ENCODE data around the gene TIE1.
"Not testable (repeated sequence)": the region's sequence is repeated elsewhere in the genome, so short reads cannot be mapped to it uniquely, and the experiment has no call there.

The TIE1 gene

GRCh38 chr1:43363935-43364525 is 63.2 kb downstream of the TIE1 start:
- DNase-seq, result no peak

DNA sequence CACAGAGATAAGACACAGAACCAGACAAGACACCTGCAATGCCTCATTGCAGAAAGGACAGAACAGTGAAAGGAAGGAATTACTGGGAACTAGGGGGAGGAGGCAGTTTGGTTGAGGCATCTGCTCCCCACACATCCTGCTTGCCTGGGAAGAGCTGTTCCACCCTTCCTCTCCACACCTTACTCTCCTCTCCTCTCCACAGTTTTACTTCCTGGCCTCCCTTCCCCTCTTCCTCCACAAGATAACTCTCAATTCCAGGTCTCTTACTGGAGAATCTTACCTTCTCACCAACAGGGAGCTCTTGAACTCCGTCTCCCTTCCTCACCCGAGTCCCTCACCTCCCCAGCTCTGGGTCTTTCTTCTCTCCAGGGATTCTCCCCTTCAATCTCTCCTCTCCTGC is 64.9 kb downstream of the TIE1 start:
- no peak for DNase-seq

DNA sequence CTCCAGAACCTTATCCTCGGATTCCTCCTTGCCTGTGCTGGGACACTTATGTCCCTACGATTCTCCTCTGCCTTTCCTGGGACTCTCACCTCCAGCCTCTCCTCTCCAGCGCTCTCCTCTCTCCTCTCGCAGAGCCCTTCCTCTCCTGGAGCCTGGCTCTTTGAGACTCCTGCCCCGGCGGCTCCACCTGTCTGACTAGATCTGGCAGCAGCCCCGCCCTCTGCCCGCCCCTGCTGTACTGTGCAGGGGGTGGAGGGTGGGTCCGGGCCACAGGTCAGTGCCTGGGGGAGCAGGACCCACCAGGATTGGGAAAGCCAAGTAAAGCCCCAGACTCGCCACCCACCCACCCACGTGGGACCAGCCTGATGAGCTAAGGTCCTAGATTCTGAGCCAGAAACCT is 65.4 kb downstream of the TIE1 start:
- no peak for DNase-seq

- no peak for DNase-seq
These were observed 65.8 kb downstream of the TIE1 start for GRCh38 chr1:43366601-43367025.

- no peak for DNase-seq
These were observed 66.5 kb downstream of the TIE1 start for GRCh38 chr1:43367026-43367903.

- peak; percentile 6 for DNase-seq
These were observed 67.3 kb downstream of the TIE1 start, which contains the start of gene ELOVL1 for GRCh38 chr1:43367904-43368645. ELOVL1 (minus strand) TSS chr1:43368011; CDS start chr1:43365609, 2,402 bp downstream.

- DNase-seq, result no peak
These were observed 67.9 kb downstream of the TIE1 start for GRCh38 chr1:43368646-43369020.

GRCh38 chr1:43369779-43370178 is 69.0 kb downstream of the TIE1 start:
- not testable (repeated sequence) for DNase-seq

DNA sequence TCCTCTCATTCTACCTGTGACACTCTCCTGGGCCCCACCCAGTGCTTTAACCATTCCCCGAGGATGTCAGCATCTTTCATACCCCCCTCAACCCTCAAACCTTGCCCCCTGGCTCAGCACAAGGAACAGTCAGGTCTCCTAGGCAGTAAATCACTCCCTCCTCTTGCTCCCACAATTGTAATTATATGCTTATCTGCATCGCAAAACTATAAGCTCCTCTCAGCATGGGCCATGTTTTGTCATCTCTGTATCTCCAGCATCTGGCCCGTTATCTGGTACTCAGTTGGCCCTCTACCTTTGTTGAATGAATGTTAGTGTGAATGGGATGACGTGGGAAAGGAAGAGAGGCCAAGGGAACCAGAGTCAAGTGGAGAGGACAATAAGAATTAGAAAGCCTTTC is 69.8 kb downstream of the TIE1 start:
- DNase-seq, result no peak

DNA sequence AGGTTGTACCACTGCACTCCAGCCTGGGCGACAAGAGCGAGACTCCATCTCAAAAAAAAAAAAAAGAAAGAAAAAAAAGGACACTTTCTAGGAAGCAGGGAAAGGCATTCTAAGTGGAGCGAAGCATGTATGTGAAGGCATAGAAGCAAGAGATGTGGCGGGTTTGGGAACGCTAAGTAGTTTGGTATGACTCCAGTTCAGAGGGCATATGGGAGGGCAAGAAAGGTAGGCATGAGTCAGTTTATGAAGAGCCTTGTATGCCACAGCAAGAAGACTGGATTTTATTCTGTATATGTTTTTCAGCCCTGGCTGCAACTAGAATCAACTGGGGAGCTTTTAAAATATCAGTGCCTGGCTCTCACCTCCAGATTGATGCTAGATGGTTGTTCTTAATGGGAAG is 71.4 kb downstream of the TIE1 start:
- no peak for DNase-seq

Measured in NCI-H1436 treated with DMSO at 0.1 percent for 48 hours (cell line).